ENCODE results near the gene BACH2.

The BACH2 gene

DNA sequence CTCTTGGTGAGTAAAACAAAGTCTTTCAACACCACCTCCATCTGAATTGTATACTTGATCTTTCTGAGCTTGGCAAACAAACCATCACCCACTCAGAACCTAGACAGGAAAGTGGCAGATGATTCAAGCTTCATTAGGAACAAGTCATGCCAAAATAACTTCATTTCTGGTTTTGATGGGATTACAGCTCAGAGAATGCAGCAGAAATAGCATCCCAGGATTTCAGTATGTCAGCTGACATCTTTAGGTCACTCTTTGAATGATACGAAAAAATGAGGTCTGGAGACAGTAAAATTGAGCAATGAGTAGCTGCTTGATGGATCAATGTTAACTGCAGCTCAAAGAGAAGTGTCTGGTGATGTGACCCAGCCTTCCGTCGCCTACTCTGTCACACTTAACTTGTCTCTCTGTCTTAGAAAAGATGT is 310.0 kb downstream of the BACH2 start:
- TF ChIP-seq, protein P1, sequence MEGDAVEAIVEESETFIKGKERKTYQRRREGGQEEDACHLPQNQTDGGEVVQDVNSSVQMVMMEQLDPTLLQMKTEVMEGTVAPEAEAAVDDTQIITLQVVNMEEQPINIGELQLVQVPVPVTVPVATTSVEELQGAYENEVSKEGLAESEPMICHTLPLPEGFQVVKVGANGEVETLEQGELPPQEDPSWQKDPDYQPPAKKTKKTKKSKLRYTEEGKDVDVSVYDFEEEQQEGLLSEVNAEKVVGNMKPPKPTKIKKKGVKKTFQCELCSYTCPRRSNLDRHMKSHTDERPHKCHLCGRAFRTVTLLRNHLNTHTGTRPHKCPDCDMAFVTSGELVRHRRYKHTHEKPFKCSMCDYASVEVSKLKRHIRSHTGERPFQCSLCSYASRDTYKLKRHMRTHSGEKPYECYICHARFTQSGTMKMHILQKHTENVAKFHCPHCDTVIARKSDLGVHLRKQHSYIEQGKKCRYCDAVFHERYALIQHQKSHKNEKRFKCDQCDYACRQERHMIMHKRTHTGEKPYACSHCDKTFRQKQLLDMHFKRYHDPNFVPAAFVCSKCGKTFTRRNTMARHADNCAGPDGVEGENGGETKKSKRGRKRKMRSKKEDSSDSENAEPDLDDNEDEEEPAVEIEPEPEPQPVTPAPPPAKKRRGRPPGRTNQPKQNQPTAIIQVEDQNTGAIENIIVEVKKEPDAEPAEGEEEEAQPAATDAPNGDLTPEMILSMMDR (IDR thresholded peaks at IDR 0.05; ENCODE audit: poor library complexity, severe bottlenecking): no peak
- Histone ChIP-seq H3K27ac (ENCODE audit: poor library complexity, severe bottlenecking) (no peak overlapping the region), H3K4me3 (ENCODE audit: severe bottlenecking) (no peak overlapping the region), H3K9me3 (ENCODE audit: severe bottlenecking) (no peaks in the 10 kb centered on the region), H3K4me1 (ENCODE audit: insufficient read depth, poor library complexity, severe bottlenecking) (peaks cover 13% of the 10 kb centered on the region), H3K27me3 (ENCODE audit: insufficient read depth, poor library complexity, severe bottlenecking) (no peaks in the 10 kb centered on the region), H3K36me3 (ENCODE audit: low read depth) (no peaks in the 10 kb centered on the region)
- DNase-seq (ENCODE audit: low spot score): no peak
- ATAC-seq (ENCODE audit: low read depth): peak; percentile 58; the same call in 2 of the 3 replicates

- TF ChIP-seq, protein P1 (IDR thresholded peaks at IDR 0.05; ENCODE audit: poor library complexity, severe bottlenecking): no peak
- no peak for DNase-seq (ENCODE audit: low spot score)
- Histone ChIP-seq H3K27me3 (ENCODE audit: insufficient read depth, poor library complexity, severe bottlenecking) (no peaks in the 10 kb centered on the region), H3K27ac (ENCODE audit: poor library complexity, severe bottlenecking) (no peak overlapping the region), H3K9me3 (ENCODE audit: severe bottlenecking) (no peaks in the 10 kb centered on the region), H3K36me3 (ENCODE audit: low read depth) (no peaks in the 10 kb centered on the region), H3K4me3 (ENCODE audit: severe bottlenecking) (no peak overlapping the region), H3K4me1 (ENCODE audit: insufficient read depth, poor library complexity, severe bottlenecking) (peaks cover 13% of the 10 kb centered on the region)
- ATAC-seq (ENCODE audit: low read depth): no peak
These were observed 310.7 kb downstream of the BACH2 start for GRCh38 chr6:89985751-89986493.

DNA sequence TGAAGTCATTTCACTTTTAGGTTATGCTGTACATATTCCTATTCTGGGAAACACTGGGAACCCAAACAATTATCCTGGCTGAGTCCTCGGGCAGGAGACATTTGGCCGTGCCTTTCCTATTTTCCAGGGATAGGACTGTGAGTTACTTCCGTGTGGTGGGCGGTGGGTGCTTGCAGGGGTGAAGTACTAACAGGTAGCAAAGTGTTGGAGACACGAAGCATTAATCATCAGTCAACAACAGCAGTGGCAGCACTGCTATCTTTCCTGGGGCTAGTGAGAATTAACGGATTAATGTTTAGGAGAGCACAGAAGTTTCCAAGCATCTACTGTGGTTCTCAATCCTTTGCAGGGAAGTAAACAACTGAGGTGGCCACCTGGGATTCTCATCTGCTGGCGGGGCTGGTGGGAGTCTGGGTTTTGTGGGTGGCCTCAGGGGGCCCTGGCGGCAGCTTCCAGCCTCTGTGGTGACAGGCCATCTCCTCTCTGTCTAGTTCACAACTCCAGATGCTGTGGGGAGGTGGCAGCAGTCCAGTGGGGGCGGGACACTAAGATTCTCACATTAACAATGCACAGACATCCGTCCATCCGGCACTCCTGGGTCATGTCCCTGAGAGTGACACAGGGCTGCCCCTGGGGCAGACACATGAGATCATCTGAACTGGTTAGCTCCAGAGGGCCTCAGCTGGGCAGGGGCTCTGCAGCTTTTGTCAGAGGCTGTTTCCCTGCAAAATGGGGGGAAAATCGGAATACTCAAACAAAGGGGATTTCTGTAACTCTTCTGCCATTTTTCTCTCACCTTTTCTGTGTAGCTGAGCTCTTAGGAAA is 311.5 kb downstream of the BACH2 start:
- peaks cover 13% of the 10 kb centered on the region for H3K4me1 ChIP-seq (ENCODE audit: insufficient read depth, poor library complexity, severe bottlenecking)
- no peak overlapping the region for H3K27ac ChIP-seq (ENCODE audit: poor library complexity, severe bottlenecking)
- no peak for ATAC-seq (ENCODE audit: low read depth)
- H3K36me3 ChIP-seq (ENCODE audit: low read depth): no peaks in the 10 kb centered on the region
- DNase-seq (ENCODE audit: low spot score): no peak
- H3K27me3 ChIP-seq (ENCODE audit: insufficient read depth, poor library complexity, severe bottlenecking): no peaks in the 10 kb centered on the region
- no peak overlapping the region for H3K4me3 ChIP-seq (ENCODE audit: severe bottlenecking)
- TF ChIP-seq, protein P1 (IDR thresholded peaks at IDR 0.05; ENCODE audit: poor library complexity, severe bottlenecking): no peak
- no peaks in the 10 kb centered on the region for H3K9me3 ChIP-seq (ENCODE audit: severe bottlenecking)

DNA sequence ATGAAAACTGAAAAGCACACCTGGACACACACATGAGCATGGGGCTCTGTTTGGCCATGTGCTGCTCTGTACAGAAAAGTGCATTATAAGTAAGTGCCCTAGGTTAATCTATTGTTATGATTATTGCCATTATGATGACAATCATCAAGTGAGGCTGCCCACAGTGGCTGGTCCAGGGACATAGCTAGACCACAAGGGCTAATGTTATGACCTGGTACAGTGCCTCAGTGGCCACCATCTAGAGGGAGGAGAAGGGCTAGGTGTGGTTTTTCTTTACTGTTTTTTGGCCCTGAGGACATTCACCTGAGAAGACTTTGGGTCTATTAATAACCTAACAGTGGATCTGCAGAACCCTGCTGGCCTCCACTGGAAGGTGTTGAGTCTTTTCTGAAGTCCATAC is 316.3 kb downstream of the BACH2 start:
- ATAC-seq (ENCODE audit: low read depth): no peak
- TF ChIP-seq, protein P1 (IDR thresholded peaks at IDR 0.05; ENCODE audit: poor library complexity, severe bottlenecking): no peak
- no peak overlapping the region for H3K27ac ChIP-seq (ENCODE audit: poor library complexity, severe bottlenecking)

More for the DNA sequence above, 316.3 kb downstream of the BACH2 start:
- no peaks in the 10 kb centered on the region for H3K36me3 ChIP-seq (ENCODE audit: low read depth)
- H3K4me1 ChIP-seq (ENCODE audit: insufficient read depth, poor library complexity, severe bottlenecking): no peaks in the 10 kb centered on the region
- no peak for DNase-seq (ENCODE audit: low spot score)
- H3K27me3 ChIP-seq (ENCODE audit: insufficient read depth, poor library complexity, severe bottlenecking): no peaks in the 10 kb centered on the region
- H3K9me3 ChIP-seq (ENCODE audit: severe bottlenecking): no peaks in the 10 kb centered on the region
- H3K4me3 ChIP-seq (ENCODE audit: severe bottlenecking): no peak overlapping the region
